ENCODE data around the gene METTL6.
"Not testable (repeated sequence)": the region's sequence is repeated elsewhere in the genome, so short reads cannot be mapped to it uniquely, and the experiment has no call there.

The METTL6 gene

GRCh38 chr3:15450438-15451215 is 23.3 kb upstream of the METTL6 start:
- no peak for FAIRE-seq

GRCh38 chr3:15449489-15450224 is 22.3 kb upstream of the METTL6 start:
- FAIRE-seq = no peak

GRCh38 chr3:15443826-15444524 is 16.6 kb upstream of the METTL6 start:
- no peak for FAIRE-seq

GRCh38 chr3:15440891-15441290 is 13.5 kb upstream of the METTL6 start:
- no peak for FAIRE-seq

- no peak for FAIRE-seq
Measured at GRCh38 chr3:15439476-15439875, 12.1 kb upstream of the METTL6 start.

- FAIRE-seq = no peak
Measured at GRCh38 chr3:15438983-15439382, 11.6 kb upstream of the METTL6 start.

- no peak for FAIRE-seq
Measured at GRCh38 chr3:15436246-15436645, 8.9 kb upstream of the METTL6 start.

GRCh38 chr3:15434756-15435155 is 7.4 kb upstream of the METTL6 start:
- FAIRE-seq = no peak

- no peak for FAIRE-seq
Measured at GRCh38 chr3:15433531-15433930, 6.2 kb upstream of the METTL6 start.

GRCh38 chr3:15431256-15431837 is 4.0 kb upstream of the METTL6 start:
- FAIRE-seq = no peak

- FAIRE-seq = no peak
Measured at GRCh38 chr3:15430624-15431023, 3.3 kb upstream of the METTL6 start.

- no peak for FAIRE-seq
Measured at GRCh38 chr3:15429080-15429479, 1.7 kb upstream of the METTL6 start.

- FAIRE-seq = no peak
Measured at GRCh38 chr3:15428539-15428938, 1.2 kb upstream of the METTL6 start.

GRCh38 chr3:15427981-15428380 is 637 bp upstream of the METTL6 start:
- FAIRE-seq = no peak

GRCh38 chr3:15426579-15427118 is 695 bp downstream of the METTL6 start:
- no peak for FAIRE-seq

- no peak for FAIRE-seq
Measured at GRCh38 chr3:15420871-15421270, 6.5 kb downstream of the METTL6 start.

GRCh38 chr3:15410966-15411365 is 16.4 kb downstream of the METTL6 start:
- FAIRE-seq = not testable (repeated sequence)

- FAIRE-seq = no peak
Measured at GRCh38 chr3:15409774-15410173, 17.6 kb downstream of the METTL6 start.

- no peak for FAIRE-seq
Measured at GRCh38 chr3:15409239-15409638, 18.1 kb downstream of the METTL6 start.

GRCh38 chr3:15405448-15406050 is 21.8 kb downstream of the METTL6 start:
- peak; percentile 85 for FAIRE-seq

GRCh38 chr3:15404767-15405166 is 22.6 kb downstream of the METTL6 start:
- FAIRE-seq = no peak

GRCh38 chr3:15403965-15404364 is 23.4 kb downstream of the METTL6 start:
- FAIRE-seq = no peak

- FAIRE-seq = no peak
Measured at GRCh38 chr3:15403495-15403894, 23.8 kb downstream of the METTL6 start.
